ENCODE results near the gene CLCN4.

DNA sequence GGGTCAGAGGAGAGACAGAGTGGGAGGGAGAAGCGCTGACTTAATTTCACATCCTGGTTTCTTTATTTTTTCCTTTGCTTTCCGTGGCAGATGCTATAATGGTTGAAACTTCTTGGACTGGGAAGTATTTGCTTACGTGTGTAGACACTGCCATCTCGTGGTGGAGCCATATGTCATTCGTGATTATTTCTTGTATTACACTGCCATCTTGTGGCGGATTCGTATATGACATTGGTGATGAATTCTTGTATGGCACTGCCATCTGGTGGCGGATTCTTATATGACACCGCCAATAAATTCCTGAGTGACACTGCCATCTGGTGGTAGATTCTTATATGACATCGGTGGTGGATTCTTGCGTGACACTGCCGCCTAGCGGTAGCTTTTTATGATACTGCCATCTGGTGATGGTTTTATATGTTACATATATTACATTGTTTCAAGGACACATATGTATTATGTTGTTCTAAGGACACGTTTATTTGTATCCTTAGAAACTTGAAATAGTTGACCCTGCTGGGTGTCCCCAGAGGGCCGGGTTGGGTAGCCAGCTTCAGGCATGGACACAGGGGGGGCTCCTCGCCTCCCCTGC, 37.3 kb upstream of the CLCN4 start:
- TF ChIP-seq, protein P1, sequence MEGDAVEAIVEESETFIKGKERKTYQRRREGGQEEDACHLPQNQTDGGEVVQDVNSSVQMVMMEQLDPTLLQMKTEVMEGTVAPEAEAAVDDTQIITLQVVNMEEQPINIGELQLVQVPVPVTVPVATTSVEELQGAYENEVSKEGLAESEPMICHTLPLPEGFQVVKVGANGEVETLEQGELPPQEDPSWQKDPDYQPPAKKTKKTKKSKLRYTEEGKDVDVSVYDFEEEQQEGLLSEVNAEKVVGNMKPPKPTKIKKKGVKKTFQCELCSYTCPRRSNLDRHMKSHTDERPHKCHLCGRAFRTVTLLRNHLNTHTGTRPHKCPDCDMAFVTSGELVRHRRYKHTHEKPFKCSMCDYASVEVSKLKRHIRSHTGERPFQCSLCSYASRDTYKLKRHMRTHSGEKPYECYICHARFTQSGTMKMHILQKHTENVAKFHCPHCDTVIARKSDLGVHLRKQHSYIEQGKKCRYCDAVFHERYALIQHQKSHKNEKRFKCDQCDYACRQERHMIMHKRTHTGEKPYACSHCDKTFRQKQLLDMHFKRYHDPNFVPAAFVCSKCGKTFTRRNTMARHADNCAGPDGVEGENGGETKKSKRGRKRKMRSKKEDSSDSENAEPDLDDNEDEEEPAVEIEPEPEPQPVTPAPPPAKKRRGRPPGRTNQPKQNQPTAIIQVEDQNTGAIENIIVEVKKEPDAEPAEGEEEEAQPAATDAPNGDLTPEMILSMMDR (IDR thresholded peaks at IDR 0.05; ENCODE audit: low read length), result peak; percentile 100
- TF ChIP-seq EZH2 (IDR thresholded peaks at IDR 0.05; ENCODE audit: borderline replicate concordance, low read length), result no peak

All from OCI-LY1 (cell line).